HG02623 (cell line): ENCODE data around the gene FASN.

ENCODE experiments used
- ATAC-seq: cut with Tn5 transposase; IDR thresholded peaks from one replicate; pipeline ENCODE4 v1.9.1; 2021; ENCODE audit warnings: moderate library complexity; ENCODE audit not compliant: unreplicated experiment

FASN gene

DNA sequence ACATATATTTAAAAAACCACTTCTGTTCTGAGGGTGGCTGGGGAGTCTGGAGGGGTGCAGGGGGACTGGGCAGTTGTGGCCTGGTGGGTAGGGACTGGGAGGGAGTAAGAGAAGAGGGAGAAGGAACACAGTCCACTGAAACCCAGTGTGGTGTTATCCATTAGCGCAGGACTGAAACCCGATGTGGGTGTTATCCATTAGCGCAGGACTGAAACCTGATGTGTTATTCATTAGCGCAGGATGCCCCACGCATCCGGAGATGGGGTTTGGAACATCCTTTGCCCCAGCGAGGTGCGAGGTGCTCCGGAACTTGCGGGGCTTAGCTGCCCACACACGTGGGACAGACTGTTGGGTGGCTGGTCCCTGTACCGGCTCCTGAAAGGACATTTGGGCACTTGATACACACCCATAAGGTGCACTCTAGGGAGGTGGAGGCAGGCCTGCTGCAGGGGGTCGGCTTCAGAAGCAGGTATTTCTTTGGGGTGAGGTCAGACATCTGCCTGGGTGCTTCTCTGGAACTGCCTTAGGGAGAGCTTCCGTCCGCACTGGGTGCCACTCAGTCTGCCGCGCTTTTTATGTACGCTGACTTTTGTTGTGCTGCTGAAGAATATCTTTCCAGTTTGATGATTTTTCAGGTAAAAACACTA, 20.3 kb upstream of the FASN start:
- ATAC-seq: no peak

DNA sequence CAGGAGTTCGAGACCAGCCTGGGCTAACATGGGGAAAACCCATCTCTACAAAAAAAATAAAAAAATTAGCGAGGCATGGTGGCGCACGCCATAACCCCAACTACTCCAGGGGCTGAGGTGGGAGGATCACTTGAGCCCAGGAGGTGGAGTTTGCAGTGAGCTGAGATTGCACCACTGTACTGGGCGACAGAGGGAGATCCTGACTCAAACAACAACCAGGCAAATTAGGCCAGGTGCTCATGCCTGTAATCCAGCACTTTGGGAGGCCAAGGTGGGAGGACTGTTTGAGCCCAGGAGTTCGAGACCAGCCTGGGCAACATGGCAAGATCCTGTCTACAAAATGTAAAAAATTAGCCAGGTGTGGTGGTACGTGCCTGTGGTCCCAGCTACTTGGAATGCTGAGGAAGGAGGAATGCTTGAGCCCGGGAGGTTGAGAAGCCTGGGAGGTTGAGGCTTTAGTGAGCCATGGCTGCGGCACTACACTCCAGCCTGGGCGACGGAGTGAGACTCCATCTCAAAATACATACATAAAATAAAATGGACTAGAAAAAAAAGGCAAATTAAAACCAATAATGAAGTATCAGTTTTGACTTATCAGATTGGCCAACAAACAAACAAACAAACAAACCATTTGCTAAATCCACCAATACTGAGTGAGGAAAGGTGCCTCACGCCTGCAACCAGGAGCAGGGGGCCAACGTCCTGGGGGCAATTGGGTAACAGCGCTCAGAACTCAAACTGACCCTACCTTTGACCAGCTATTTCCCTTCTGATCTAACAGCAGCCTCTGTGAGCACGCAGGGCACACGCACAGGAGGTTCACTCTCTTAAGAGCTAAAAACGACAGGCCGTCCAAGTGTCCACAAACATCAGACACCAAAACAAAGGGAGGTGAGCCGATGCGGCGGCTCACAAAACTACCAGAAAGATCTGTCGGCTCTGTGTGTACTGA, 19.4 kb upstream of the FASN start:
- ATAC-seq: no peak

DNA sequence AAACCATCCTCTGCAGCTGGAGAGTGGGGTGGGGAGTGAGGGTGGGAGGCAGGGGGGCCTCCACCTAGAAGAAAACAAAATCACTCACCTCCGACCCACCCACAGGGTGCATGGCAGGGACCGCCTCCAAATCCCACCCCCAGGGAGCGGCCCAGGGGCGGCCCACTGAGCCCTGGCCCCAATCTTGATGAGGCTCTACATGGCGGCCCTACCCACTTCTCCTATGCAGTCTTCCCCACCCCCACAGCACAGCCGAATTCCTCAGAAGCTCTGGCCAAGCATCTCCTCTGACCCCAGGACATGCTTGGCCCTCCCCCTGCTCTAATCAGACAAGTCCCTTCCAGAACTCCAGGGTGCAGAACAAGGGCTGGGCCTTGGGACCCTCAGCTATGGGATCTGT, 18.2 kb upstream of the FASN start:
- ATAC-seq: no peak

DNA sequence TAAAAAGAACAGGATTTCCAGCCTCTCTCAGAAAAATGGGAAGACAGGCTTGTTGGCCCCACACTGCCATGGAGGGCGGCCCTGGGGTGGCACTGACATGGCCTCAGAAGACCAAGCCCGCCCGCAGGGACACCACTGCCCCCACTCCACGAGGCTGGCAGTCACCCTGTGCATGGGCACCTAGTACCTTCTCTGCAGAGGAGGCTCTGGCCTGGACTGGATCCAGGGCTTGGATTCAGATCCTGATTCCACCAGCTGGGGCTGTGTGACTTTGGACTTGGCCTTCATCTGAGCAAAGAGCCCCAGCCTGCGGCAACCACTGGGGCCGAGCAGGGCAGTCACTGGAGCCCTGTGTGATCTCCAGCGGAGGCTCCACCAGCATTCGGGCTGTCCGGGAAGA, 16.8 kb upstream of the FASN start:
- no peak for ATAC-seq

DNA sequence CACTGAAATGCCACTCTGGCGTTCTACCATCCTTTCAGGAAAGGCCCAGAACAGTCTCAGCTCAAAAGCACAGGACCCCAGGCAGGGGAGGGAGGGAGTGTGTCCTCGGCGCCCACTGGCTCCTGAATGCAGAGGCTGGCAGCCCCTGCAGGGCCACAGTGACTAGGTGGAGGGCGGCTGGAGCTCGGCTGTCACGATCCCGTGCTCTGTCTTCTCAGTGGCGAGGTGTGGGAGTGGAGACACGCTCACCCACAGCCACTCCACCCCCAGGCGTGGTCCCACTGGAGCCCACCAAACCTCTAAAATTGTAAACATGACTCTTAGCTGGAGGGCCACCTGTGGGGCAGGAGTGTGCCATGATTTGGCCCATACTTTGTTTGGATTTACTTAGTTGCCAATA, 16.4 kb upstream of the FASN start:
- ATAC-seq: no peak

DNA sequence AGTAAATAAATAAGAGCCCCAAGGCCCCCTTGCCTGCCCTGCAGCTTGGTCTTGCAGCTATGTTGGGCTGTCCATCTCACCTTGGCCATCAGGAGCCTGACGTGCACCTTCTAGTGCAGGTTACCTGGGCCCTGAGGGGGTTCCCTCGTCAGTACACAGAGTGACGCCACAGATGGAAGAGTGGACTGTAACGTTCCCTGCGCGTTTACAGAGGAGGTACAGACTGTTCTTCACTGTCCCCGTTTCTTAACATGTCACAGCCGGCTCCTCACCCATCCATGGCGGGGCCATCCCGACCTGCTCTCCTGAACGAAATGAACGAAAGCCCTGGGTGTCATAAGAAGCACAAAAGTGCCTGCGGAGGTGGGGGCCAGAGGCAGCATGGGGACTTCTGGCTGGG, 15.9 kb upstream of the FASN start:
- ATAC-seq: no peak

DNA sequence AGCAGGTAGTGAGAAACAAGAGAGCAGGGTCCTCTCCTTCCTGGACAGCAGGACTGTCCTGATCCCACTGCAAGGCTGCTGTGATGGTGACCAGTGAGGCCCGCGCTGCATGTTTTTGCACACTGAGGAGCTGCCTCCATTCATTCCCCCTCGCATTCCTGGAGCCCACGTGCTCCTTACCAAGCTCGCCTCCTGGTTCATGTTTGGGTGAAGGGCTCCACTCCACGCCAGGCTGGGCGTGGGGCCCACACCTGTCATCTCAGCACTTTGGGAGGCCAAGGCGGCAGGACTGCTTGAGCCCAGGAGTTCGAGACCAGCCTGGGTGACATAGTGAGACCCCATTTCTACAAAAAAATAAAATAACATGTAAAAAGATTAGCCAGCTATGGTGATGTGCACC, 15.4 kb upstream of the FASN start:
- ATAC-seq: no peak

DNA sequence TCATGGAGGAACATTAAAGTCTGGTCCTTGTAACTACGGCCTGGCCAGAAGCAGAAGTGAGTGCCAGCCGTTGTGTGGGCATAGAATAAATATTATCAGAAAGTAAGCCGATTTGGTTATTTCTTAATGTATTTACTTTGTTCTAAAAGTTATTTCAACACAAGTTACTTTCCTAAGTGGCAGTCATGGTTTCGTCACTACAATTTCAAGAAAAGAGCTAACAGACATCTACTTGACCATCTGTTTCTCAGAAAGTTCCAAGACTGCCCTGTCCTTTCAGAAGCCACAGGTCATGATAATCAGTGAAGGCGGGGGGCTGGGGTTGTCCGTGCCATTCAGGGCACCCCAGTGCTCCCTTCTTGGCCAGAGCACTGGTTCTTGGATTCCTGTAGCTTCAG, 14.9 kb upstream of the FASN start:
- ATAC-seq: no peak

DNA sequence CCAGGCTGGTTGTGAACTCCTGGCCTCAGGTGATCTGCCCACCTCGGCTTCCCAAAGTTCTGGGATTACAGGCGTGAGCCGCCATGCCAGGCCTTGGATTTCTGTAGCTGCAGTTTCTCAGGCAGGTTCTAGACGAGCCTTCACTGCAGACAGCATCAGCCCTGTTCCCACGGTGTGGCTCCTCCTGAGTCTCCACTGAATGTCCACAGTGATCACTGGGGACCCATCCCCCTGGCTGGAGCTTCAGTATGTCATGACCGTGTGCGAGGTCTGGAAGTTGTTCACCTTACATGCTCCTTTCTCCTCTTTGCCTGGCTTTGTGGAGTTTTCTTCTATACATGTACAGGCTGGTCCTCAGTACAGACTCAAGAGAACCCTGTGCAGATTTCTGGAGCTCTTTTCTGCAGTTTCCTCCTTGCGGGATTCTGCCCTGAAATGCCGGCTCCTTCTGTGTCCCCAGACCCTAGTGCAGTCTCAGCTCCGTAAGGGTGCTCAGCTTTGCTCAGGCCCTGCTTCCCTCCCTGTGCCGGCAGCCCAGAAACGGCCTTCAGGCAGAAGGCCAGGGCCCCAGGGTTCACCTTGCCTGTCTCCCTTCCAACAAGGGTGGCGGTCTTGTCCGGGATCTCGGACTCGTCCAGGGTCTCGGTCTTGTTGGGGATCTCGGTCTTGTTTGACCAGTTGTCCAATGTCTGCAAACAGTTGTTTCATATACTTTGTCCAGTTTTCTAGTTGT, 14.3 kb upstream of the FASN start:
- no peak for ATAC-seq

DNA sequence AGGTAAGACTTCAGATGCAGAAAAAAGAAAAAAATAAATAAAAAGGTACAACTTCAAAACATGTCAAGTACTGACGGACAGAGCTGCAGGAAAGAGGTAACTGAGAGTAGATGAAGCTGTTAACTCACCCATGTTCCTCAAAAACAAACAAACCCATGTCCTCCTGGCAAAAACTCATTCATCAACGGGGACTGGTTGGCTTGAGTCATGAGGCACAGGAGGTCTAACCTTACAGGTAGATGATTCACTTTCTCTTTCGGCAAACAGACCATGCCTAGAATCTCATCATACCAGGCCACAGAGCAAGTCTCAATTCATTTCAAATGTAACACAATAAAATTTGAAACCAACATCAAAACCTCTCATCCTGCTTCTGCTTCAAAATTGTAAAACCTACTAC, 12.3 kb upstream of the FASN start:
- ATAC-seq: no peak

DNA sequence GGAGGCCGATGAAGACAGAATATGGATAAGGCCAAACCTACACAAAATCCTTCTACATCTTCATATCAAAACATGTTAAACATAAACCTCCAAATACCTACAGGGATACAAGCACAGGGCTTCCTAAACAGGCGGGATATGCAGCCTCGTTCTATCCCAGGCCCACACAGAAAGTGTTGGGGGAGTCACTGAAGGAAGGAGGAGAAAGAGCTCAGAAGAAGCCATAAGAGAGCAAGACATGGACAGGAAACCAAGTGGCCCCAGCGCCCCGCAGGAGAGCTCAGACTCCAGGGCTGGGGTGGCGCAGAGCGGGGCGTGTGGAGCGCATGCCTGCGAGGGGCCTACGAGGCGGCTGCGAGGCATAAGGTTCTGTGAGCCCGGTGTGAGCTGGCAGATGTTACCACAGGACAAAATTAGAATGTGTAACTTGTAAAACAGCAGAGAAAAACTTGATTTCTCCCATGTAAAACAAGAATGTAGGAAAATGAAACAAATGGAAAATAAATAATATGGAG, 11.0 kb upstream of the FASN start:
- ATAC-seq: no peak

DNA sequence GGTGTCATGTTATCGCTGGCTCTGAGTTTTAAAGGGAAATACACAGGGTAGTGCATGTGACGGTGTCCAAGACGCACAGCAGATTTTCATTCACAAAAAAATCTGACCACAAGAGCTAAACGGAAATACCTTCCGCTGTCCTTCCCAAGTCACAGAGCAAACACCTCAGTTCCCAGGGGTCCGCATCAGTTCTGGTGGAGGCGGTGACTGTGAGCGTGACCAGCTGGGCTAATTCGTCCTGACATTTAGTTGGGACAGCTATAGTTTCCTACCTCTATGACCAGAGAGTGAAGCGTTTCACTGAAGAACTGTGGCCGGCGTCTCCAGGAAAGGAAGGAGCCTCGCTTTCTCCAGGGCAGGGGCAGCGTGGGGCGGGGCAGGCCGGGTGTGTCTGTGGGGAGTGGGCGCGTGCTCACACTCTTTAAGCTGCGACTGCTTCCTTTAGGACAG, 10.5 kb upstream of the FASN start:
- ATAC-seq: no peak

DNA sequence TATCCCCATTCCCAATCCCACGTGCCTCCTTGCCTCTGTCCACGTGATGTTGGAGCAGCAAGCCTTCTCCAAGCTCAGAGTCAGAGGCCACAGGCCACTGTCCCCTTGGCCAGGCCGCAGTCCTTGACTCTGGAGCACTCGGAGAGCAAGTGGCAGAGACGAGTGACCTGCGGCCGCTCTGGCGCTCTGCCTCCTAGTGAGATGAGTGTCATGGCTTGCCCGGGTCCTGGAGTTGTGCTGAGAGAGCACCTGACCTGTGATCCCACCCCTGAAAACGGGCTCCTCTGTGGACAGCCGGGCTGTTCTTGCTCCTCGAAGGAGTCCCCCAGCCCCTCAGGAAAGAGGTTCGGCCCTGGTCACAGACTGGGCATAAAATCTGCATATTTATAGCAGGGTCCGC, 10.0 kb upstream of the FASN start:
- ATAC-seq: no peak

DNA sequence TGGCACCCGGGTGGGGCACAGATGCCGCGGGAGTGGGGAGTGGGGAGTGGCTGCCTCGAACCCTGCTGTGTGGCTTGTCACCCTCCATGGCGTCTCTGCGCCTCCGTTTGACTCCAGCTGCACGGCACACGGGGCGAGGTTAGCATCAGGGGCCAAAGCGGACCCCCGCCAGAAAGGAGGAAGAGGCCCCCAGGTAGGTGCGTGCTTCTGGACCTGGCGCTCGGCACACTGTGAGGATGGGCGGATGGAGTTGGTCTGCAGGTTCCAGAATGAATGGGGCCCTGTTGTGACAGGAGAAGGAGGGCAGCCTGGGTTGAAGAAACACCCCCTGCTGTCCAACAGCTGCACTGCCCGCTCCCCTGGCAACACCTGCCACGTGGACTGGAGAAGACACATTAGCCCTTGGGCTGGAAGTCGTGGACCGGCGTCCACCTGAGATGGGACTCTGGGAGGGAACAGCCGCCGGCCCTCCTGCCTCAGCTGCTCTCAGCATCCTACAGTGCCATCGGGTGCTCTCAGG, 9.4 kb upstream of the FASN start:
- no peak for ATAC-seq

DNA sequence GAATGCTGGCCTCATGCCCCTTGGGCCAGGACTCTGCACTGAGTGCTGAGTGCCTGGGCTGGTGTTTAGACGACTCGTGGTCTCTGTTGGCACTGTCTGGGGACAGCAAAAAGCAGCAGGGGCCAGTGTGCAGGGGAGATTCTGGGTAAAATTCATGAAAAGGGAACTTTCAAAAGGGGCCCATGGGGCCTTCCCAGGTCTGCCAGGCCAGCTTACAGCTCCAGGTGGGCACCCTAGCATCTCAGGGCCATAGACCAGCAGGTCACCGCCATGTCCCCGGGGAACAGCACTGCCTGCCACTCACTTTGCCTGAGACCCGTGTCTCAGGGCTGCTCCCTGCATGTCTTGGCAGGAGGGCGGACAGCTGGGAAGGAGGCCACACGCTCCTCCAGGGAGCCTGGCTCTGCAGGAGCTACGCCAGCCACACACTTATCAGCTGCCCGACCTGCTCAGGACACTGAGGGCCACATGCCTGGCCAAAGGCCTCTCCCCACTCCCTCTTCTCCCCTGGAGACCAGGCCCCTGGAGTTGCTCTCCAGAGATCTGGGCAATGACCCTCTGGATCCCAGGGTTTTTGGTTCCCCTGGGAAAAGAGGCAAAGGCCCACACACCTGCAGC, 8.8 kb upstream of the FASN start:
- ATAC-seq: no peak

DNA sequence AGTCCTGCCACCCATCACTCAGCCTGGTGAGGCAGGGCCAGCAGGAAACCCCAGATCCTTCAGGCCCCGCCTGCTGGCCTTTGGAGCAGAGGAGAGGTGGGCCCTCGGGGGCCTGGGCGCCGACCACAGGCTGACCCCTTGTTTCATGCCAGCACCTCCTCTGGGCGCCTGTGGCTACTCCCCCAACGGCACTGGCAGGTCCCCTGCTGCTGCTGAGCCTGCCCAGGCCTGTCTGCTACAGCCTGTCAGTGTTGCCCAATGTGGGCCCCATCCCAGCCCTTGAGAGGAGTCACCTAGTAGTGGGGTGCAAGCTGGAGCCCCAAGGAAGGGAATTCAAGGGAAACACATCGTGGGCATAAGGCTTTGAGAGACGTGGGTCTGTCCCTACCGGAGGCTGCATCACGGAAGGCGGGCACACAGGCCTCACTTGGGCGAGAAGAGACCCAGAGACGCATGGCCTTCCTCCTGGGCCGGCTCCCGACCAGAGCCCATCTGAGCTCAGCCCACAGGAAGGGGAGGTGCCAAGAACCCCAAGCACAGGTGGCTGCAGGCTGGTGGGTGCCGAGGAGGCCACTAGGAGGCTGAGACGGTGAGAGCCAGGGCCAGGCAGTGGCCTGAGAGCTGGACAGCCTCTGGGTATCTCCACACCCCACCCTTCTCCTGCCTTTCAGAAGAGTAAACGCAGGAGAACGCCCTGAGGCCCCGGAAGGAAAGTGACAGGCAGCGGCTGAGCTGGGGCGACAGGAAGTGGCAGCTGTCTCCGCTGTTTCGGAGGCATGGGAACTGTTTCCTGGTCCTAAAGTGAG, 8.0 kb upstream of the FASN start:
- ATAC-seq: peak; percentile 75

DNA sequence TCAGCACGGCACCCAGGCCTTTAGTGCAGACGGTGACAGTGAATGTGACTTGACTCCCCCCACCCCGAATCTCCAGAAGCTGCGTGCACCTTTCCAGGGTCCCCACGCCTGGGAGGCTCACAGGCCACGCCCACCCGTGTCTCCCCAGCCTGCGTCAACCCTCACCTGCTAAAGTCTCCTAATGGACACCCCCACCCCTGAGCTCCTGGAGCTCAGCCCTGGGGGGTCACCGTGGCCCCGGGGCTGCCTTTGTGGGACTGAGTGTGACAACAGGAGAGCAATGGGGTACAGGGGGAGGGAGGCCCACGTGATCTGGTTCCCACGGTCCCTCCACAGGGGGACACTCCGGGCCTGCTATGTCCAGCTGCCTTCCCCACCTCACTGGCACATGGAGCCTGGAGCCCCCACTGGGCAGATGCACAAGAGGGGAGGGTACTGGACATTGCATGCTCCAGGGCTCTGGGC, 7.4 kb upstream of the FASN start:
- ATAC-seq: no peak

DNA sequence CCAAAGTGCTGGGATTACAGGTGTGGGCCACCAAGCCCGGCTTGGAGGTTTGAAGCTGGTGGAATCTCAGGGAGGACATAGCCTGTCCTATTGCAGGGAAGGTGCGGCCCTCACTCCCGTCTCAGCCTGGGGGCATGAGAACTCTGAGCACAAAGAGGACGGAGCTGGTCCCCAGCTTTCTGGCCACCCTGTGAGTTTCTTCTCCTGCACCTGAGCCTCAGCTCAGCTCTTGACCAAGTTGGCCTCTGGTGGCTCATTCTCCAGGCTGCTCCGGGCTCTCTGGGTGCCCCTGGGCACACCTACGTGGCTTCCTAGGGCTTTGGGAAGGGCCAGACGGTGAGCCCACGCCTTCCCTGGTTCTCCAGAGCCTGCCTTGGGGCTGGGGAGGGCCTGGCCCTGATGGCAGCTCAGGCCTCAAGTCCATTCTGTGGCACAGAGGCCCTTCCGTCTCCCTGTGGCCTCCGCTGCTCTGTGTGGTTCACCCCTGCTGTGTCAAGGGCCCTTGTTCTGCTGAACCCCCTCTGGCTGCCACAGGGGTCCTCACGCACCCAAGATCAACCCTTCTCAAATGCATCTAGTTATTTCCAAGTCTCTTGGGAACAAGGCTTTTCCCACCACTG, 6.9 kb upstream of the FASN start:
- no peak for ATAC-seq
